HL-60 (cell line): Measurements from ENCODE around the gene WFDC12.

ENCODE experiments used
- DNase-seq, 2 experiments: peaks; one replicate each; pipeline ENCODE4 v3.0.0-alpha.2; 2010 to 2020; ENCODE audit warnings: low read depth in 1 of 2, low spot score in 1 of 2
- H3K27ac ChIP-seq: fragments of 250-450 bp; sonication (Bioruptor Pico); replicated peaks from 2 replicates; pipeline ENCODE4 v1.5.1; 2020; ENCODE audit warnings: mild to moderate bottlenecking, moderate library complexity
- H3K27me3 ChIP-seq: fragments of 250-450 bp; sonication (Bioruptor Pico); 2 replicates; pipeline ENCODE4 v1.5.1; 2021; ENCODE audit warnings: mild to moderate bottlenecking, moderate library complexity; ENCODE audit not compliant: insufficient read depth, poor library complexity, severe bottlenecking
- H3K4me3 ChIP-seq: replicated peaks from 2 replicates; pipeline ENCODE4 v1.5.1; 2011; ENCODE audit warnings: mild to moderate bottlenecking, control low read depth, low read length; ENCODE audit not compliant: insufficient read depth
- GABPA ChIP-seq: IDR thresholded peaks from 2 replicates; pipeline ENCODE4 v1.6.1; 2012; ENCODE audit warnings: low read depth
- POLR2AphosphoS5 ChIP-seq: IDR thresholded peaks from 2 replicates; pipeline ENCODE4 v1.6.1; 2012; ENCODE audit warnings: low read depth
- REST ChIP-seq: IDR thresholded peaks from 2 replicates; pipeline ENCODE4 v1.6.1; 2012; ENCODE audit warnings: low read depth; ENCODE audit not compliant: insufficient replicate concordance
- SPI1 ChIP-seq: IDR thresholded peaks from 2 replicates; pipeline ENCODE4 v1.6.1; 2012; ENCODE audit warnings: low read depth, mild to moderate bottlenecking, borderline replicate concordance
- TF ChIP-seq, protein P1 (sequence below): IDR thresholded peaks from one replicate; pipeline ENCODE4 v1.5.1; 2011; ENCODE audit warnings: low read length, control low read depth, inconsistent platforms; ENCODE audit not compliant: insufficient read depth

WFDC12 gene

DNA sequence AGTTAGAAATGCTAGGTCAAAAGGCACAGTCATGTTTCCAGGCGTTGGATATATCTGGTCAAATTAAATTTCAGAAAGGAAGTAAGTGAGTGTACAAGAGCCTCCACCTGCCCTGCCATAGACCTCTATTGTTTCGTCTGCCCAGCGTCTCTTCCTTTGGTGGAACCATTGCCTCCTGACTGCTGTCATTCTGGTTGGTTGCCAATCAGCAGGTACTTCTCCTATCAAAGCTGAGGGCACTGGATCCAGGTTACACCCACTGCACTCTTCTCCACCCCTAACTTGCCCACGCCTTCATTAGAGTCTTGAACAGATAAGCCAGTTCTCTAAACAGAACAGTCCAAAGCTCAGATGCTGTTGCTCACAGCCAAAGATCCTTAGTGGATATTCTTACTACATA lies 6.7 kb downstream of the WFDC12 start:
- no peak overlapping the region for H3K4me3 ChIP-seq
- no peak for DNase-seq
- TF ChIP-seq REST (no peak), GABPA (no peak), POLR2AphosphoS5 (no peak), SPI1 (no peak)
- TF ChIP-seq, protein P1, sequence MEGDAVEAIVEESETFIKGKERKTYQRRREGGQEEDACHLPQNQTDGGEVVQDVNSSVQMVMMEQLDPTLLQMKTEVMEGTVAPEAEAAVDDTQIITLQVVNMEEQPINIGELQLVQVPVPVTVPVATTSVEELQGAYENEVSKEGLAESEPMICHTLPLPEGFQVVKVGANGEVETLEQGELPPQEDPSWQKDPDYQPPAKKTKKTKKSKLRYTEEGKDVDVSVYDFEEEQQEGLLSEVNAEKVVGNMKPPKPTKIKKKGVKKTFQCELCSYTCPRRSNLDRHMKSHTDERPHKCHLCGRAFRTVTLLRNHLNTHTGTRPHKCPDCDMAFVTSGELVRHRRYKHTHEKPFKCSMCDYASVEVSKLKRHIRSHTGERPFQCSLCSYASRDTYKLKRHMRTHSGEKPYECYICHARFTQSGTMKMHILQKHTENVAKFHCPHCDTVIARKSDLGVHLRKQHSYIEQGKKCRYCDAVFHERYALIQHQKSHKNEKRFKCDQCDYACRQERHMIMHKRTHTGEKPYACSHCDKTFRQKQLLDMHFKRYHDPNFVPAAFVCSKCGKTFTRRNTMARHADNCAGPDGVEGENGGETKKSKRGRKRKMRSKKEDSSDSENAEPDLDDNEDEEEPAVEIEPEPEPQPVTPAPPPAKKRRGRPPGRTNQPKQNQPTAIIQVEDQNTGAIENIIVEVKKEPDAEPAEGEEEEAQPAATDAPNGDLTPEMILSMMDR, result no peak
- peaks cover 5% of the 10 kb centered on the region for H3K27me3 ChIP-seq
- no peak overlapping the region for H3K27ac ChIP-seq

DNA sequence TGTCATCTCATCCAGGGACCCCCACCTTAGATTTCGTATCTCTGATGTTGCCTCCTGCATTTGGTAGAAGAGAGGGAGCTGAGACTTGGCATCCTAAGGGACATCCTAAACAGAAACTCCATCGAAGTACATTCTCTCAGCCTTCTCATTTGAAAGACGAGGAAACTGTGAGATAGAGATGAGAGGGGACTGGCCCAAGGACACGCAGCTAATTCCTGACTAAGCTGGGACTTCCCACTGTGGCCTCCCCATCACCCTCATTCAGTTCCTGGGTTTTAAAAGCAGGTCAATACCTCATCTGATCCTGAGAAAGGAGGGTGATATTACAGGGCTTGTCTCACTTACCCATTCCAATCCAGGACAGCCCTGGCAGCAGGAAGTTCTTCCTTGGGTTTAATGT lies 8.4 kb downstream of the WFDC12 start:
- no peak overlapping the region for H3K27ac ChIP-seq
- peaks cover 3% of the 10 kb centered on the region for H3K27me3 ChIP-seq
- TF ChIP-seq, protein P1, result no peak
- TF ChIP-seq POLR2AphosphoS5, result no peak
- no peak for TF ChIP-seq SPI1
- TF ChIP-seq REST, result no peak
- no peak for TF ChIP-seq GABPA
- no peak overlapping the region for H3K4me3 ChIP-seq
- no peak for DNase-seq

DNA sequence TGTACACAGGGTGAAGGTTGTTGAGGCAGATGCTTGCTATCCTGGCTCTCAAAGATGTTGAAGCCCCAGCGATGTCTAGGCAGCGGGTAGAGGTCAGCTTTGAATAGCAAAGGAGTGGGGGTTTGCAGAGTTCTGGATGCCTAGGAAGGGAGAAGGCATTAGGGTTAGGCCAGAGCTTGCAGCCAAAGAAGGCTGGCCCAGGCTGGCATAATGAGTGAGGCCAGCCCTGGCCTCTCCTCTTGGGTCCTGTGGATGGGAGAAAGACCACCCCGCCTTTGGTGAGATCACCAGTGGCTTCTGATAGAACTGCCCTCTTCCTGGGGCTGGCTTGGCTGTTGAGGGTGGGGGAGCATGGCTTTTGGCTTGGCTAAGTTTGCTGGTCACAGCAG lies 8.9 kb downstream of the WFDC12 start:
- TF ChIP-seq GABPA (no peak), POLR2AphosphoS5 (no peak), REST (no peak), SPI1 (no peak)
- TF ChIP-seq, protein P1, result no peak
- no peak for DNase-seq
- no peak overlapping the region for H3K4me3 ChIP-seq
- H3K27me3 ChIP-seq, result peaks cover 3% of the 10 kb centered on the region
- no peak overlapping the region for H3K27ac ChIP-seq
